ENCODE results near the gene AFTPH. TPM values are rescaled to one million over a fixed set of nuclear protein-coding genes. Genes with fewer than 3 reads are reported as not detected.

Gene AFTPH
- total RNA-seq, 1 donor from 2014 or later = 11.3 TPM

DNA sequence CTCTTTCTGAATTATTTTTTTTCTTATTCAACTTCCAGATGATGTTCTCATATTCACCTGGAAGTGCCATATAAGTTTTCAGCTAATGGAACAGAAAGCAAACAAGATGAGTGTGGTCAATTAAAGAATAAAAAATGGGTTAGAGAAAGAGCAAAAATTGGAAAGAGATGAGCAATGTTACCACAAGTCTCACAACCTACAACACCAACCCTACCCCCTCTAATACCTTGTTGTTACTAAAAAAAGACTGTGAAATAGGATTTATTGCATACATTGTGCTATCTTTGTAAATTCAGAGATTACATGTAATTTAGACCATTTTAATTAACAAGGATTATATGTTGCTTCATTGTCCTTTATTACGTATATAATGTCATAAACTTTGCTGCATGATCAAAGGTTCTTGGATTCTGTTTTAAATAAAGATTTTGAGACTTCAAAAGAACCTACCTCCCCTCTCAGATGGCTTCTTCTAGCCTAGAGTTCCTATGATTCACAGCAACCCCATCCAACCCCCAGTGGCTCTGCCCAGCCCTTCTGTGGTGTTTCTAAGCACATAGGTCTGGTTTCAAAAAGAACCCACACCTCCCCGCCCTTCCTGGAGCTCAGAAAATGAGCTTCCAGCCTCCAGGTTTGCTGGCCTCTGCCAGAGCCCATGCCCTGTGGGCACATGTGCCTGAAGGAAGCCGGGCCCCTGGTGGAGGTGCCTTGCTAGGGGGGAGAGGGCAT, 45.5 kb upstream of the AFTPH start:
- intact Hi-C loops (cut with micrococcal nuclease) = no loop called here
- Histone ChIP-seq H3K27me3 (ENCODE audit: low read depth) (no peaks in the 10 kb centered on the region), H3K4me1 (peaks cover 7% of the 10 kb centered on the region), H3K36me3 (no peaks in the 10 kb centered on the region), H3K27ac (replicated peaks) (no peak overlapping the region), H3K4me3 (no peak overlapping the region), H3K9me3 (replicated peaks) (no peaks in the 10 kb centered on the region)
- no peak for DNase-seq
- TF ChIP-seq, protein P1, sequence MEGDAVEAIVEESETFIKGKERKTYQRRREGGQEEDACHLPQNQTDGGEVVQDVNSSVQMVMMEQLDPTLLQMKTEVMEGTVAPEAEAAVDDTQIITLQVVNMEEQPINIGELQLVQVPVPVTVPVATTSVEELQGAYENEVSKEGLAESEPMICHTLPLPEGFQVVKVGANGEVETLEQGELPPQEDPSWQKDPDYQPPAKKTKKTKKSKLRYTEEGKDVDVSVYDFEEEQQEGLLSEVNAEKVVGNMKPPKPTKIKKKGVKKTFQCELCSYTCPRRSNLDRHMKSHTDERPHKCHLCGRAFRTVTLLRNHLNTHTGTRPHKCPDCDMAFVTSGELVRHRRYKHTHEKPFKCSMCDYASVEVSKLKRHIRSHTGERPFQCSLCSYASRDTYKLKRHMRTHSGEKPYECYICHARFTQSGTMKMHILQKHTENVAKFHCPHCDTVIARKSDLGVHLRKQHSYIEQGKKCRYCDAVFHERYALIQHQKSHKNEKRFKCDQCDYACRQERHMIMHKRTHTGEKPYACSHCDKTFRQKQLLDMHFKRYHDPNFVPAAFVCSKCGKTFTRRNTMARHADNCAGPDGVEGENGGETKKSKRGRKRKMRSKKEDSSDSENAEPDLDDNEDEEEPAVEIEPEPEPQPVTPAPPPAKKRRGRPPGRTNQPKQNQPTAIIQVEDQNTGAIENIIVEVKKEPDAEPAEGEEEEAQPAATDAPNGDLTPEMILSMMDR (IDR thresholded peaks at IDR 0.05; ENCODE audit: borderline replicate concordance) = no peak

DNA sequence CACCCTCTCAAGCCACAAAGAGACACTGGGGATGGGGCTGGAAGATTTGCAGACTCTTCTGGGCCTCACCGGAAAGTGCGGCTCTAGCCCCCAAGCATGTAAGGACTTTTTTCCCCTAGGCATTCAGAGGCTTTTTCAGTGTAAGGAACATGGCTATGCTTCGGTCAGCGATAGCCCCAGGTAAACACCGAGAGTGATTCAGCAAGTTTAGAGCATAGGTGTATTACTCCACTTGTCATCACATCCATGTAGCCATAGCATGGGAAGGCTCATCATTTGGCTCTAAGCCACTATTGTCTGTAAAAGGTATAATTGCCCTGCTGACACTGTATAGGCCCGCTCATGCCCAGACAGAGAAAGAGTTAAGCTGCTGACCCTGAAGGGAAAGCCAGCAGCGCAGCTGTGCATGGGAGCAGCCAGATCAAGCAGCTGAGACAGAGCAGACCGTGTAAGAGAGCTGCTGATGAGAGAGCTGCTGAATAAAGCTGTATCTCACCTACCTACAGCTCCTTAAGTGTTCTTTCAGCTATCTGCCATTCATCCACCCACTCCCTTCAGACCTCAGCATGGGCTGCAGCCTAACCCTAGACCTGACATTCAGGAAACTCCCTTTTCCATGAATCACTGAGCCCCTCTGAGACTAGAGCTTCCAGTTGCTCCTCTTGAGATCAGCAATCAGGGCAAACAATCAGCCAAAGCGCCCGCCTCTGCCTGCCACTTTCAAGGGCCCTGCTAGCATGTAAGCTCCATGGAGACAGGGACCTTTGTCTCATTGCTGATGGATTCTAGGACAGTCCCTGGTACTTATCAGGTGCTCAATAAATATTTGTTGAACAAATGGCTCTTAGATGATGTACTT, 44.6 kb upstream of the AFTPH start:
- Histone ChIP-seq H3K27ac (replicated peaks) (no peak overlapping the region), H3K9me3 (replicated peaks) (no peaks in the 10 kb centered on the region), H3K36me3 (no peaks in the 10 kb centered on the region), H3K4me1 (peaks cover 7% of the 10 kb centered on the region), H3K27me3 (ENCODE audit: low read depth) (no peaks in the 10 kb centered on the region), H3K4me3 (no peak overlapping the region)
- intact Hi-C loops (cut with micrococcal nuclease) = no loop called here
- DNase-seq = no peak
- TF ChIP-seq, protein P1 (IDR thresholded peaks at IDR 0.05; ENCODE audit: borderline replicate concordance) = no peak

DNA sequence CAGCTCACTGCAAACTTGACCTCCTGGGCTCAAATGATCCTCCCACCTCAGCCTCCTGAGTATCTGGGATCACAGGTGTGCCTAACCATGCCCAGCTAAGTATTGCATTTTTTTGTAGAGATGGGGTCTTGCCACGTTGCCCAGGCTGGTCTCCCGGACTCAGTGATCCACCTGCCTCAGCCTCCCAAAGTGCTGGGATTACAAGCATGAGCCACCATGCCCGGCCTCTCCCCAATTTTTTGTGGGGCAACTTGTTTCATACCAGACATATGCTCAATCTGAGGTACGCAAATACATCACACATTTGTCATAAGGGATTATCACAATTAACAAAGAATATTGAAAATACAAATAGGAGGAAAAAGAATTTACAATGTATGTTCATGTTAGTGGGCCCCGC, 42.5 kb upstream of the AFTPH start:
- H3K4me1 ChIP-seq = peaks cover 16% of the 10 kb centered on the region
- no peaks in the 10 kb centered on the region for H3K9me3 ChIP-seq (replicated peaks)
- no peaks in the 10 kb centered on the region for H3K36me3 ChIP-seq
- no peak for DNase-seq
- no peaks in the 10 kb centered on the region for H3K27me3 ChIP-seq (ENCODE audit: low read depth)
- no peak overlapping the region for H3K27ac ChIP-seq (replicated peaks)
- TF ChIP-seq, protein P1 (IDR thresholded peaks at IDR 0.05; ENCODE audit: borderline replicate concordance) = no peak
- intact Hi-C loops (cut with micrococcal nuclease) = no loop called here
- no peak overlapping the region for H3K4me3 ChIP-seq

DNA sequence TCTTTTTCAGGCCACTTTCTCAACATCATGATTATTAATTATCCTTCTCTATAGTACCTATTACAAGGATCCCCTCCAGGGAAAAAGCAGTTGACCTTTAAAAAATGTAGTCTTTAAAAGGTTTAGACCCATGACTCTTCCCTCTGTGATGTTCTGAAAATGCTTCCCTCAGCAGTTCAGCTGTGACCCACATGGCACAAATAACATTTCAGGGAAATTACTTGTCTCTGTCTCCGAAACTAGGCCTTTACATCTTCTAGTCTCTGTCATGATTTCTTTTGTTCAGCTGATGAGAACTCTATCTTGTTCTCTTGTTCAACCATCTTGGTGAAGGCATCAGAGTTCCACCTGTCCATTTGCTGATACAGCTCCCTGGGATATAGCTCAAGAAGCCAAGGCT, 41.9 kb upstream of the AFTPH start:
- no peaks in the 10 kb centered on the region for H3K9me3 ChIP-seq (replicated peaks)
- no peak overlapping the region for H3K27ac ChIP-seq (replicated peaks)
- peaks cover 16% of the 10 kb centered on the region for H3K4me1 ChIP-seq
- no peak overlapping the region for H3K4me3 ChIP-seq
- no peak for DNase-seq
- intact Hi-C loops (cut with micrococcal nuclease) = no loop called here
- H3K36me3 ChIP-seq = no peaks in the 10 kb centered on the region
- TF ChIP-seq, protein P1 (IDR thresholded peaks at IDR 0.05; ENCODE audit: borderline replicate concordance) = no peak
- H3K27me3 ChIP-seq (ENCODE audit: low read depth) = no peaks in the 10 kb centered on the region

DNA sequence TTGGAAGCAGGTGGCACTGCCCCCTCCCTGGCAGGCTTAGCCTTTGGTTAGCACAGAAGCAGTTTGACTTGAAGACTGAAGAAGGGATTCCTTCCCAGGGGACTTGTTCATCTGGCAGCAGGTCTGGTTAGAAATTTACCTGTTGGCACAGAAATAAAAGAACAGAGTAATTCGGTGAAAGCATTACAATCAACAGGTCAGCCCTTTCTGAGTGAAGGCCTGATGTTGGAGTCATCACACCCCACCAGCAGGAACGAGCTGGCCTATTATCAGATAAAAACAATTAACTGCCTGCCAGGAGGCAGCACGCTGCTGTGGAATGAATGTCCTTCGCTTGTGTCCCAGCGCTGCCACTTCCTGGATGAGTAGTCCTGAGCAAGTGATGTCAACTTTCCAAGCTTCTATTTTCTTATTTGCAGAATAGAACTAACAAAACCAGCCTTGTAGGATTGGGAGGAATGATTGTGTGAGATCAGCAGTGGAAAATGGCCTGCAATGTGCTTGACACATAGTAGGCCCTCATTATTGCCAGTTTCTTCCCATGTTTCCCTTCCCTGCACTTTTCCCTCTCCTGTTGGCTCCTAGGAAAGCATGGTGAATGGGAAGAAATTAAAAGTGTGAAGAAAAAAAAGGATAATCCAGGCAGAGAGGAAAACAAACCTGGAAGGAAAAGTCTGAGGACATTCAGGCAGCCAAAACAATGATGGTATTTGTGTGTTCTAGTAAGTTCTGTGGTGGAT, 41.2 kb upstream of the AFTPH start:
- TF ChIP-seq, protein P1 (IDR thresholded peaks at IDR 0.05; ENCODE audit: borderline replicate concordance) = no peak
- Histone ChIP-seq H3K4me1 (peaks cover 21% of the 10 kb centered on the region), H3K9me3 (replicated peaks) (no peaks in the 10 kb centered on the region), H3K27me3 (ENCODE audit: low read depth) (no peaks in the 10 kb centered on the region), H3K36me3 (no peaks in the 10 kb centered on the region), H3K4me3 (no peak overlapping the region), H3K27ac (replicated peaks) (no peak overlapping the region)
- no peak for DNase-seq
- intact Hi-C loops (cut with micrococcal nuclease) = no loop called here
